OCI-LY3 (cell line): Measurements from ENCODE around the gene UBL4A.

Source experiments
- H2AFZ ChIP-seq: fragments of 200-600, 300-600 bp; shearing (Covaris generic); 2 replicates; pipeline ENCODE4 v1.6.0; 2014; ENCODE audit warnings: antibody characterized with exemption, low read depth, low read length
- H3K27ac ChIP-seq: fragments of 200-600, 300-600 bp; sonication (generic); 2 replicates; pipeline ENCODE4 v1.5.1; 2014; ENCODE audit warnings: mild to moderate bottlenecking, low read length, moderate library complexity, mixed read lengths
- H3K27me3 ChIP-seq: fragments of 200-600, 300-600 bp; sonication (generic); 2 replicates; pipeline ENCODE4 v1.6.1; 2014; ENCODE audit warnings: low read depth, low read length, mixed read lengths
- H3K36me3 ChIP-seq: fragments of 200-600, 300-600 bp; sonication (generic); replicated peaks from 2 replicates; pipeline ENCODE3; 2014; ENCODE audit warnings: low read depth, low read length, mixed read lengths
- H3K4me1 ChIP-seq: fragments of 300-600, 200-600 bp; sonication (generic); 2 replicates; pipeline ENCODE4 v1.6.1; 2014; ENCODE audit warnings: low read length, mixed read lengths
- H3K4me2 ChIP-seq: fragments of 200-600, 300-600 bp; sonication (generic); 2 replicates; pipeline ENCODE4 v1.6.1; 2014; ENCODE audit warnings: low read length, mixed read lengths
- H3K4me3 ChIP-seq: fragments of 300-600, 200-600 bp; sonication (generic); 2 replicates; pipeline ENCODE4 v1.5.1; 2014; ENCODE audit warnings: antibody characterized with exemption, mild to moderate bottlenecking, low read length, moderate library complexity
- H3K79me2 ChIP-seq: fragments of 300-600, 200-600 bp; shearing (Covaris generic); 2 replicates; pipeline ENCODE4 v1.6.1; 2014; ENCODE audit warnings: mild to moderate bottlenecking, low read length, mixed read lengths
- H3K9ac ChIP-seq: fragments of 300-600, 200-600 bp; shearing (Covaris generic); 2 replicates; pipeline ENCODE4 v1.6.0; 2014; ENCODE audit warnings: mild to moderate bottlenecking, low read length, moderate library complexity
- H3K9me3 ChIP-seq: fragments of 200-600, 300-600 bp; shearing (Covaris generic); 2 replicates; pipeline ENCODE4 v1.6.1; 2014; ENCODE audit warnings: low read length, mixed read lengths; ENCODE audit not compliant: insufficient read depth
- H4K20me1 ChIP-seq: fragments of 200-600, 300-600 bp; sonication (generic); 2 replicates; pipeline ENCODE4 v1.6.1; 2016; ENCODE audit warnings: low read length, mixed read lengths; ENCODE audit not compliant: insufficient read depth
- CTCF ChIP-seq: fragments of 200-600, 300-600 bp; sonication (generic); IDR thresholded peaks from 2 replicates; pipeline ENCODE4 v1.5.1; 2014; ENCODE audit warnings: antibody characterized with exemption, low read length, low read depth
- EZH2phosphoT487 ChIP-seq: fragments of 200-600 bp; shearing (Covaris generic); IDR thresholded peaks from 2 replicates; pipeline ENCODE4 v1.6.1; 2018; ENCODE audit warnings: antibody characterized with exemption, mixed run types, low read depth

Gene UBL4A

GRCh38 chrX:154484255-154485149, 1.9 kb downstream of the UBL4A start:
- no peak overlapping the region for H3K4me2 ChIP-seq
- peaks cover 19% of the 10 kb centered on the region for H3K36me3 ChIP-seq
- no peak overlapping the region for H3K27ac ChIP-seq
- H3K9me3 ChIP-seq = no peaks in the 10 kb centered on the region
- no peaks in the 10 kb centered on the region for H4K20me1 ChIP-seq
- H3K4me3 ChIP-seq = no peak overlapping the region
- H3K79me2 ChIP-seq = peaks cover 24% of the 10 kb centered on the region
- H2AFZ ChIP-seq = no peak overlapping the region
- H3K4me1 ChIP-seq = peaks cover 31% of the 10 kb centered on the region
- TF ChIP-seq EZH2phosphoT487 (no peak), CTCF (no peak)
- H3K27me3 ChIP-seq = no peaks in the 10 kb centered on the region
- no peak overlapping the region for H3K9ac ChIP-seq

- Histone ChIP-seq H3K36me3 (peaks cover 19% of the 10 kb centered on the region), H4K20me1 (no peaks in the 10 kb centered on the region), H3K27me3 (no peaks in the 10 kb centered on the region), H3K79me2 (peaks cover 24% of the 10 kb centered on the region), H3K9ac (no peak overlapping the region), H3K9me3 (no peaks in the 10 kb centered on the region), H3K4me2 (no peak overlapping the region), H2AFZ (no peak overlapping the region), H3K4me3 (no peak overlapping the region), H3K4me1 (peaks cover 28% of the 10 kb centered on the region), H3K27ac (no peak overlapping the region)
- TF ChIP-seq EZH2phosphoT487 = no peak
- no peak for TF ChIP-seq CTCF
Measured at GRCh38 chrX:154483325-154483724, 3.1 kb downstream of the UBL4A start.

- peaks cover 26% of the 10 kb centered on the region for H3K79me2 ChIP-seq
- H3K36me3 ChIP-seq = peaks cover 20% of the 10 kb centered on the region
- H3K27me3 ChIP-seq = no peaks in the 10 kb centered on the region
- H3K4me2 ChIP-seq = no peak overlapping the region
- no peak overlapping the region for H3K4me3 ChIP-seq
- H2AFZ ChIP-seq = no peak overlapping the region
- H3K27ac ChIP-seq = peak overlapping the region; percentile 71
- H3K9ac ChIP-seq = no peak overlapping the region
- H4K20me1 ChIP-seq = no peaks in the 10 kb centered on the region
- H3K4me1 ChIP-seq = peaks cover 28% of the 10 kb centered on the region
- H3K9me3 ChIP-seq = no peaks in the 10 kb centered on the region
- TF ChIP-seq EZH2phosphoT487 (no peak), CTCF (no peak)
Measured at GRCh38 chrX:154482786-154483185, 3.6 kb downstream of the UBL4A start.

GRCh38 chrX:154481911-154482601, 4.4 kb downstream of the UBL4A start:
- peak overlapping the region; percentile 46 for H3K4me2 ChIP-seq
- H3K79me2 ChIP-seq = peaks cover 26% of the 10 kb centered on the region
- TF ChIP-seq CTCF (no peak), EZH2phosphoT487 (no peak)
- H3K9me3 ChIP-seq = no peaks in the 10 kb centered on the region
- peaks cover 19% of the 10 kb centered on the region for H3K36me3 ChIP-seq
- peak overlapping the region; percentile 71 for H3K27ac ChIP-seq
- peak overlapping the region; percentile 44 for H3K4me3 ChIP-seq
- H4K20me1 ChIP-seq = no peaks in the 10 kb centered on the region
- no peaks in the 10 kb centered on the region for H3K27me3 ChIP-seq
- peak overlapping the region; percentile 28 for H2AFZ ChIP-seq
- H3K9ac ChIP-seq = peak overlapping the region; percentile 47; the same call in 1 of the 2 replicates
- peaks cover 28% of the 10 kb centered on the region for H3K4me1 ChIP-seq
